Left colon (tissue), 2 donors: ENCODE data around the gene SLC16A8. TPM values are rescaled to one million over a fixed set of nuclear protein-coding genes. Genes with fewer than 3 reads are reported as not detected.
"Not testable (repeated sequence)": the region's sequence is repeated elsewhere in the genome, so short reads cannot be mapped to it uniquely, and the experiment has no call there.

Experiments
- ATAC-seq: fragments of 200-7000 bp; cut with Tn5 transposase; one replicate; pipeline ENCODE4 v1.9.1; 2020; ENCODE audit warnings: mild to moderate bottlenecking, moderate library complexity
- DNase-seq, 2 donors: peaks; one replicate each; pipeline ENCODE4 v3.0.0-alpha.2; 2020
- intact Hi-C, 2 donors: fragments of 100-400 bp; cut with DNase I in 1 of 2; cut with micrococcal nuclease in 1 of 2; formaldehyde crosslinking; loops; one replicate each; pipeline versions ENCODE4 v1.11.2 to v1.14.0; 2022; cut with DNase I, micrococcal nuclease
- total RNA-seq, 2 donors: library from RNA; stranded (reverse); fragmentation: NEBNext Ultra II Directional; extraction: Animal tissue kit (Norgen Biotek cat#: 25700); gene quantifications; one replicate each; pipeline ENCODE4 v1.2.1, GENCODE V29; 2021
- donor health status: DM: no; HTN: no; CAD: no.
- donor health status: DM: yes; HTN: yes; CAD: no.

The SLC16A8 gene
- total RNA-seq, 2 donors from 2014 or later, result not detected

DNA sequence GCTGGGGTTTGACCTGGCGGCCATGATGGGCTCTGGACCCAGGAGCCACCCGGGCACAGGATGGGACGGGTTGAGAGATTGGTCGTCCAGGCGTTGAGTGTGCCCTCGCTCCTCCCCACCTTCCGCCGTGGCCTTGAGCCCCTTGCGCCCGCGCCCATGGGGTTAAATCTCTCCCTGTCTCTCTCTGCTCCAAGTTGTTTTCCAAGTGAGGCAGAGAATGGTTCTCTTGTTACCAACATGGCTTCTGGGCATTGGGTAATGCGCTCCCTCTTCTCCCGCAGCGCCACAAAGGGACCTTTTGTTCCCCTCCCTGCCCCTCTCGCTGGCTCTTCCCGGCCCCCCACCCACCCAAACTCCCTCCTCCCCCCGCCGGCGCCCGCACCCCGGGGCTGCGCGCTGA, 45.6 kb downstream of the SLC16A8 start:
- DNase-seq, result no peak
- no peak for ATAC-seq
- intact Hi-C loops, result no loop called here

DNA sequence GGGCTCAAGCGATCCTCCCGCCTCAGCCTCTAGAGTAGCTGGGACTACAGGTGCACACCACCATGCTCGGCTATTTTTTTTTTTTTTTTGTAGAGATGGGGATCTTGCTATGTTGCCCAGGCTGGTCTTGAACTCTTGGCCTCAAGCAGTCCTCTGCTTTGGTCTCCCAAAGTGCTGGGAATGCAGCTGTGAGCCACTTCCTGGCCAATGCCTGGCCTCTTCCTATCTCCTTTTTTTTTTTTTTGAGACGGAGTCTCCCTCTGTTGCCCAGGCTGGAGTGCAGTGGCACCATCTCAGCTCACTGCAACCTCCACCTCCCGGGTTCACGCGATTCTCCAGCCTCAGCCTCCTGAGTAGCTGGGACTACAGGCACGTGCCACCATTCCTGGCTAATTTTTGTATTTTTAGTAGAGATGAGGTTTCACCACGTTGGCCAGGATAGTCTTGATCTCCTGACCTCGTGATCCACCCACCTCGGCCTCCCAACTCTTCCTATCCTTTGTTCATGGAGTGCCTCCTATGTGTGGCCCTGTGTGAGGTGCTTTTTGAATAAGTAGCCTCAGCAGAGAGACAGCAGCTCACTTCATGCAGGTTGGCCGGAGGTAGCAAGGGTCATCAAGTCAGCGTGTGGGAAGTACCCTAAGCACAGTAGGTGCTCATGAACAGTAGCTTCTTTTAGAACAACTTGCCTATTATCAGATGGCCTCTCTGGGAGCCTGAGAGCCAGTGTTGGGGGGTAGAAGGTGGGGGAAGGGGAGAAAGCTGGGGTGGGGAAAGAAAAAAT, 46.4 kb downstream of the SLC16A8 start:
- DNase-seq, intact Hi-C loops, ATAC-seq: not testable (repeated sequence)

GRCh38 chr22:38036392-38037062, 47.5 kb downstream of the SLC16A8 start:
- DNase-seq, result no peak
- intact Hi-C loops, result no loop called here
- ATAC-seq, result no peak

GRCh38 chr22:38035530-38035885, 48.5 kb downstream of the SLC16A8 start:
- intact Hi-C loops, result no loop called here
- ATAC-seq, result no peak
- no peak for DNase-seq

- ATAC-seq (no peak), DNase-seq (no peak)
Observed at GRCh38 chr22:38034884-38035529, 49.0 kb downstream of the SLC16A8 start.

DNA sequence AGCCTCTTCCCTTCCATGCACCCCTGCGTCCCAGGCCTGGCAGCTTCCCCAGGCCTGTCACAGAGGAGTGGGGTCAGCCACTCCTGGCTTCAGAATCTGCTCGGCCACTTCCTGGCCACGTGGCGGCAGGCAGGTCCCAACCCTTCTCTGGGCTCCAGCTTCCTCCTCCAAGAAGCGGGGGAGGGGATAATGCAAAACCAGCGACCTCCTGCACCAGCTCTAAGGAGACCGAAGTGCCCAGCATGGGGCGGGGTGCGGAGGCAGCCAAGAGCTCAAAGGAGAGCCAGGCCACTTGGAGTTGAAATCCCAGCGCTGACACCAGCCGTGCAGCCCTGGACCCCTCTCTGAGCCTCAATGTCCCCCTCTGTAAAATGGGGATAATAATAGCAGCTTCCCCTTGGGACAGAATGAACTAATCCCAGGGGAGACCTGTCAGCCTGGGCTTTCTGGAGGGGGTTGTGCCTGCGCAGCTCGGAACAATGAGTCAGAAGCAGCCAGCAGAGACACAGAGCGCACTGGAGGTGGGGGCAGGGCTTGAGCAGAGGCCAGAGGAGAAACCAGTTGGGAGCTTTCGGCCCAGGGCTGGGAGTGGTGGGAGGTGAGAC, 49.6 kb downstream of the SLC16A8 start:
- intact Hi-C loops, result no loop called here
- peak; percentile 54 for ATAC-seq

More at GRCh38 chr22:38034884-38035529, 49.0 kb downstream of the SLC16A8 start:
- intact Hi-C loops, result no loop called here

GRCh38 chr22:38033522-38034277, 50.3 kb downstream of the SLC16A8 start:
- intact Hi-C loops, result no loop called here
- no peak for ATAC-seq
- no peak for DNase-seq

More for the DNA sequence above, 49.6 kb downstream of the SLC16A8 start:
- DNase-seq, result peak; percentile 55 to 72

DNA sequence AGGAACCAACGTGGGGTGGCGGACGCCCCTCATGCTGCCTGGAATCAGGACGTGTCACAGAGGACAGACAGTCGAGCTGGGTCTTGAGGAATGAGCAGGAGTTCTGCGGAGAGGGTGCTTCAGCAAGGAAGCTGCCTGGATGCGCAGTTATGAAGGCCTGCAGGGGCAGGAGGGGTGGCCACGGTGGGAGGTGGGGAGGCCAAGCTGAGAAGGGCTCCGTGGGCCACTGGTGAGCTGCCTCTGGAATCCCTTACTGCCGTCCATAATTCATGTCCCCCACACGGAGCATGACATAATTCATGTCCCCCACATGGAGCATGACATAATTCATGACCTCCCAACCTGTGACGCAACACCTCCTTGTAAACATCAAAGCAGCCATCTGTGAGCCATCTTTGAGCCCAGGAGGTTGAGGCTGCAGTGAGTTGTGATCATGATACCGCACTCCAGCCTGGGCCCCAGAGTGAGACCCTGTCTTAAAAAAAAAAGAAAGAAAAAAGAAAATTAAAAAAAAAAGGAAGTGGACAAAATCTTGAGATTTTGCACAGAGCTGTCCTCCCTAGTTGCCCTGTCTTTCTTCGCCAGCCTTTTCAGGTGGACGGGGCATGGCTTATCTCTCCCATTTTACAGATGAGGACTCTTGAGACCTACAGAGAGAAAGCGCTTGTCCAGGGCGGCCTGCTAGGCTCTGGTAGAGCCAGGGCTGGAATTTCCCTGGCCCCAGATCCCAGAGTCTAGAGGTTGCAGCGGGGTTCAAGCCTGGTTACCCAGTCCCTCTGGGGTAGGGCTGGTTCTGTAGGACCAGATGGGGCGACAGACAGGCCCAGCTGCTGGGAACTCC, 51.1 kb downstream of the SLC16A8 start:
- ATAC-seq, result no peak
- no peak for DNase-seq
- intact Hi-C loops, result no loop called here

- intact Hi-C loops, result no loop called here
- ATAC-seq, result no peak
- no peak for DNase-seq
Observed at GRCh38 chr22:38031491-38031890, 52.5 kb downstream of the SLC16A8 start.

- intact Hi-C loops, result no loop called here
- peak; percentile 94 for ATAC-seq
- DNase-seq, result peak; percentile 48 to 61
Observed at GRCh38 chr22:38030311-38031133, 53.5 kb downstream of the SLC16A8 start.

DNA sequence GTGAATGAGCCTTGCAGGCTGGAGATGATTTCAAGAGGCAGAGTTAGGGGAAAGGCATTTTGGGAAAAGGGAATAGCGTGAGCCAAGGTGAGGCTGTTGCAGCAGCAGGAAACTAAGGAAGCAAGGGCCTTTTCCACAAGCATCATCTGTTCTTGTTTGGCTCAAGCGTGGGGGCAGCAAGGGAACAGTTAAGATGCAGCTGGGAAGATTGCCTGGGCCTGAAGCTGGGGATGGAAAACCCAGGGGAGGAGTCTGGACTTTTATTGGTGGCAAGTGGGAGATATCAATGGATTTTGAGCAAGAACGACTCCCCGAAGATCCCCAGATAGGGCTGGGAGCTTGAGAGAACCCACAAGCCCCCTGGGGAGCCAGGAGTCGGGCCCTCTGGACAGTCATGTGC, 54.1 kb downstream of the SLC16A8 start:
- DNase-seq, result no peak
- intact Hi-C loops, result no loop called here
- ATAC-seq, result no peak

GRCh38 chr22:38029370-38029769, 54.6 kb downstream of the SLC16A8 start:
- DNase-seq (no peak), ATAC-seq (no peak)
- intact Hi-C loops, result no loop called here

DNA sequence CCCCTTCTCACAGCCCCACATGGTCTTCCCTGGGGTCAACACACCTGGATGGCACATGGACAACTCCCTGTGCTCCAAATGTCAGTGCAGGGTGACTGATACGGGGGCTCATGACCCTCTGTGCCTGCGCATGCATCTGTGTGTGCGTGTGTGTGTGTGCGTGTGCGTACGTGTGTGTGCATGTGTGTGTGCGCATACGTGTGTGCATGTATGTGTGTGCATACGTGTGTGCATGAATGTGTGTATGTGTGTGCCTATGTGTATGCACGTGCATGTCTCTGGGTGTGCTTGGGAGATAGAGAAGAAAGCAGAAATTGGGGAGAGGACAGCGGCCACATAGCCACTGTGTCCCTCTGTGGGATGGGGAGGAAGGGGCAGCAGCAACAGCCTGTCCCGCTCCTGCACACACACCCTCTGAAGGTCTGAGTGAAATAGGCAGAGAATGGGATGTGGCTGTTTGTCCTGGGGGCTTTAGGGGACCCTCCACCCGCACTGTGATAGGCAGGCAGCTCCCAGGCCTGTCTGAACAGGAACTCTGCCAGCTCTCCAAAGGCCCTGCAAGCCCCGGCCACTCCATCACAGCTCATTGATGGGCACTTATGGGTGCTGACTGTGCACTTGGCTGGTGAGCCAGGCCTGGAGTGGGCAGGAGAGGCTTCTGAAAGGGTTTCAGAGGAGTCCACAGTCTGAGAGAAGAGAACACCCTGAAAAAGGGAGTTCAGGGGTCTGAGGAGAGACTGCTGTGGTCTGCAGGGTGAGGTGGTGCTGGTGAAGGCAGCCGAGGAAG, 55.4 kb downstream of the SLC16A8 start:
- ATAC-seq (no peak), DNase-seq (no peak)
- intact Hi-C loops, result no loop called here
